Activated T-cell treated with anti-CD3 and anti-CD28 coated beads, Interleukin-2, amount 50 U/mL, for 48 hours (primary cell): ENCODE results near the gene MT1H.
A peak's percentile ranks its signal among the peaks of the same experiment; 100 is the strongest.
"Not testable (repeated sequence)": the region's sequence is repeated elsewhere in the genome, so short reads cannot be mapped to it uniquely, and the experiment has no call there.

Experiments
- DNase-seq, 2 experiments: peaks; one replicate each; pipeline ENCODE4 v3.0.0-alpha.2; 2020

The MT1H gene

DNA sequence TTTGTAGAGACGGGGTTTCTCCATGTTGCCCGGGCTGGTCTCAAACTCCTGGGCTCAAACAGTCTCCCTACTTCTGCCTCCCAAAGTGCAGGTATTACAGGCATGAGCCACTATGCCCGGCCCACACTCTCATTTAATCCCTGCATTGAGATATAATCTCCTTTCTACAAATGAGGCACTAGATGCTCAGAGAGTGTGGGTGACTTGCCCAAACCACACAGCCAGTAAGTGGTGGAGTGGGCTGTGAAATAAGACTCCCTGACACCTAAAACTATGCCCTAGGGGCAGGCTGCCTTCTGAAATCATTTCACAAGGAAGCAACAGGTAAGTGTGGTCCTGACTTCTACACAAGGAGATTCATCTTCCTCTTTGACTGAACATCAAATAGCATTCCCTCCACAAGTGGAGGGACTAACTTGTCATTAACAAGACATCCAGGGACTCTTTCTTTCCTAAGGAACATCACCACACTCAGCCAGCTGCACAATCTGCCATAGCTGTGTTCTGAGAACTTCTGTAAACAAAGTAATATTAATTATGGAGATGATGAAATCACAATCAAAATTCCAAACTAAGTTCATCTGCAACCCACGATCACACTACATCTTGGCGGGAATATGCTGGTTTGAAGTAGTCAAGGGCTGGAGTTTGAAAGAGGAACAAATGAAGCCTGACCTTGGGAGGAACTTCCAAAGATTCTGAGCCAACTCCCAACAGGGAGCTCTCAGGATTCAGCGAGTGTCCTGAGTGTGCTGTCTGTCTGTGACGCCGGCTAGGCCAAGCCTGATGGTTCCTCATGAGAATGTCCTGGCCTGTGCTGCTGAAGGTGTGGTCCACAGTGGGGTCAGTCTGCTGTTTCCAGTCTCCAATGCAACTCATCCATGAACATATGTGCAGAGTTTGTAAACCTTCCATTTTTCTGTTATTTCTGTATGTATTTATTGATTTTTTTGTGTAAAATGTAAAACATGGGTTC, 4.0 kb upstream of the MT1H start:
- DNase-seq, result not testable (repeated sequence)

DNA sequence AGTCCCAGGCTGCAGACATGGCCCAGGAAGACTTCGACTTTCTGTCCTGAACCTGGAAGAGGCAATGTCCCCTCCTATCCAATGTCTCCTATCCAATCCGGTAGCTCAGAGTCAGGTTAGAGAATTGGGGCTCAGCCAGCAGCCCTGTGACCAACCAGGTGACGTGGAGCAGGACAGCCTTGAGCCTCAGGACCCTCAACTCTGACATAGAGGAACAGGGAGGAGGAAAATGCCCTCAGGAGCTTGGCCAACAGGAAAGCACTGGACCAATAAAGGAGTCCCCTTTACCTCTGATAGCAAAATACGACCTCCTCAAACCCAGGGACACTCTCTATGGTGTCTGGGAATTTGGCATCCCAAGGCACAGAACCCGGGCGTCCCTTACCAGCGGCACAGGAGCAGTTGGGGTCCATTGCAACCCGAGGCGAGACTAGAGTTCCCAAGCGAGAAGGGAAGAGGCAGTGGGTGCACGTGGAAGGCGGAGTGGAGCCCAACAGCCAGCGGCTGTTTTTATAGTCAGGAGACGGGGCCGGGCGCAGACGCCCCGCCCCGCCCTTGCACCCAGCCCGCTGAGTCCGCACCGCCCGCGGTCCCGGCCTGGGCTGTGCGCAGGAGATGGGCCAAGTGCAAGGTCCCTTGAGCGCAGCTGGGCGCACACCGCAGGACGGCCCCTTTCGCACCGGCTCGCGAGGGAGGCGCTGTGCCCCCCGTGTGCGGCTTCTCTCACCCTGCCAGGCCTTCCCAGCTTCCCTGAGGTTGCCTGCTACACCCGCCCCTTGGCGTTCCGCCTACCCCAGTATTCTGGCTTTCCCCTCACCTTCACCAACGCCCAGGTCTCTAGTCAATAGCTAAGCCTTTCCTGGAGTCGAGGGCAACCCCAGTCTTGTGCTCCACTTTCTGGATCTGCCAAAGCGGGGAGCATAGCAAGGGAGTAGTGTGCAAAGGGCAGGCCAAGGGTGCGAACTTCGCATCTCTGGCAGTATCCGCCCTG, 1.7 kb upstream of the MT1H start, which contains the start of gene MT1G:
MT1G (minus strand) TSS at position 485 of the 991 bp plus-strand sequence; CDS start at position 413, 72 bp downstream.
- DNase-seq, result peak; percentile 60 to 69

DNA sequence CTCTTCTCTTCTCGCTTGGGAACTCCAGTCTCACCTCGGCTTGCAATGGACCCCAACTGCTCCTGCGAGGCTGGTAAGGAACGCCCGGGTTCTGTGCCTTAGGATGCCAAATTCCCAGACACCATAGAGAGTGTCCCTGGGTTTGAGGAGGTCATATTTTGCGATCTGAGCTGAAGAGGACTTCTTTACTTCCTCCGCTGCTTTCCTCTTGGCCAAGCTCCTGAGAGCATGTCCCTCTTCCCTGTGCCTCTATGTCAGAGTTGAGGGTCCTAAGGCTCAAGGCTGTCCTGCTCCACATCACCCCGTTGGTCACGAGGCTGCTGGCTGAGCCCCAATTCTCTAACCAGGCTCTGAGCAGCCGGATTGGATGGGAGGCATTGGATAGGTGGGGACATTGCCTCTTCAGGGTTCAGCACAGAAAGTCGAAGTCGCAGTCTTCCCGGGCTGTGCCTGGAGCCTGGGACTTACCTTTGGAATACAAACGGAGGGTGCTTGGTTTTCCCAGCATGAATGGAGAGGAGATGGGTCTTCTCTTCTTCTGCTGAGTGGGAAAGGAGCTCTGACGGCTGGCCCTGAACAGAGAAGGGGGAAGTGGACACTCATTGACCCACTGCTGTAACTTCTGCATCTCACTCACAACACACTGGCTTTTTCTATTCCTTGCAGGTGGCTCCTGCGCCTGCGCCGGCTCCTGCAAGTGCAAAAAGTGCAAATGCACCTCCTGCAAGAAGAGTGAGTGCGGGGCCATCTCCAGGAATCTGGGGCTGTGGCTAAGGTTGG, 416 bp downstream of the MT1H start:
- DNase-seq, result no peak

GRCh38 chr16:56670620-56670934, 963 bp downstream of the MT1H start:
- DNase-seq, result no peak

DNA sequence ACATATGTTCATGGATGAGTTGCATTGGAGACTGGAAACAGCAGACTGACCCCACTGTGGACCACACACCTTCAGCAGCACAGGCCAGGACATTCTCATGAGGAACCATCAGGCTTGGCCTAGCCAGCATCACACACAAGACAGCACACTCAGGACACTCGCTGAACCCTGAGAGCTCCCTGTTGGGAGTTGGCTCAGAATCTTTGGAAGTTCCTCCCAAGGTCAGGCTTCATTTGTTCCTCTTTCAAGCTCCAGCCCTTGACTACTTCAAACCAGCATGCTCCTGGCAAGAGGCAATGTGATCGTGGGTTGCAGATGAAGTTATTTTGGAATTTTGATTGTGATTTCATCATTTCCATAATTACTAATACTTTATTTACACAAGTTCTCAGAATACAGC, 2.1 kb downstream of the MT1H start:
- not testable (repeated sequence) for DNase-seq

DNA sequence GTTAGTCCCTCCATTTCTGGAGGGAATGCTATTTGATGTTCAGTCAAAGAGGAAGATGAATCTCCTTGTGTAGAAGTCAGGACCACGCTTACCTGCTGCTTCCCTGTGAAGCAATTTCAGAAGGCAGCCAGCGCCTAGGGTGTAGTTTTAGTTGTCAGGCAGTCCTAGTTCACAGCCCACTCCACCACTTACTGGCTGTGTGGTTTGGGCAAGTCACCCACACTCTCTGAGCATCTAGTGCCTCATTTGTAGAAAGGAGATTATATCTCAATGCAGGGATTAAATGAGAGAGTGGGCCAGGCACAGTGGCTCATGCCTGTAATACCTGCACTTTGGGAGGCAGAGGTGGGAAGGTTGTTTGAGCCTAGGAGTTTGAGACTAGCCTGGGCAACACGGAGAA, 2.6 kb downstream of the MT1H start:
- DNase-seq, result not testable (repeated sequence)

DNA sequence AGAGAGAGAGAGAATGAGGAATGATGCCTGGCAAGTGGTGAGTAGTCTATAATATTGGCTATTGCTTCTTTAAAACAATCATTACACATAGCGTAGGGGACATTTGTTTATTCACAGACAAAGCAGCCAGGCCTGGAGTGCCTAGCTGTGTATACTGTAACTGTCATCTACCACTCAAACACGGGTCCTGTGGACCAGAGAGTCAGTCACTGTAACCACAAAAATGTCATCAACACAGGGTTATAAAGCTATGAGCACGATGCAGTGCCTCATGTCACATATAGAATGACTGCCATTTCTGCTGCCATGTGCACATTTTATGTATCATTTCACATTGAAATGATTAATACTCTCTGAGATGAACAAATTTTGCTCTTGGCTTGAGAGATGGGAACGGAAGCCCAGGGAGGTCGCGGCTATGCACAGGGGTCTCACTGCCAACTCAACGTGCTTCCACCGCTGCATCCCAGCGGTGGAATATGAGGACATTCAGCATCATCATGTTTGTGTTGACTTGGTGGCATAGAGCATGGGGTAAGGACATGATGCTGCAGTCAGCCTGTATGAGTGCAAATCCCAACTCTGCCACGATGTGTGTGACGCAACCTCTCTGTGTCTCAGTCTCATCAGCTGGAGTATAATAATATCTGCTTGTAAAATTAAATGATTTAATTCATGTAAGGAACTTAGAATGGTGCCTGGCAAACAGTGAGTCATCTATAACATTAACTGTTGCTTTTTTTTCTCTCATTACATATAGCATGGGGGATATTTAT, 3.3 kb downstream of the MT1H start:
- DNase-seq, result no peak

DNA sequence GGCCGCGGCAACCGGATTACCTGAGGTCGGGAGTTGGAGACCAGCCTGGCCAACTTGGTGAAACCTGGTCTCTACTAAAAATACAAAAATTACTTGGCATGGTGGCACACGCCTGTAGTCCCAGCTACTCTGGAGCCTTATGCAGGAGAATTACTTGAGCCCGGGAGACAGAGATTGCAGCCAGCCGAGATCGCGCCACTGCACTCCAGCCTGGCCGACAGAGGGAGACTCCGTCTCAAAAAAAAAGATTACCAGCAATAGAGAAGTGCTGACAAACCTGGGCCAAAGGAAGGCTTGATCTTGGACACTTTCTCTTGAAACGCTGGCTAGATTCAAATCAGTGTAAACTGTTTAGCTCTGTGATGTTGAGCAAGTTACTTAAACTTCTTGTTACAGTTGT, 4.3 kb downstream of the MT1H start:
- DNase-seq, result peak in 1 of 2 experiments; percentile 44

- not testable (repeated sequence) for DNase-seq
These were observed 5.0 kb downstream of the MT1H start for GRCh38 chr16:56674570-56674969.

- DNase-seq, result peak; percentile 65 to 75
These were observed 6.1 kb downstream of the MT1H start for GRCh38 chr16:56675685-56676210.

- no peak for DNase-seq
These were observed 7.9 kb downstream of the MT1H start for GRCh38 chr16:56677474-56677873.

DNA sequence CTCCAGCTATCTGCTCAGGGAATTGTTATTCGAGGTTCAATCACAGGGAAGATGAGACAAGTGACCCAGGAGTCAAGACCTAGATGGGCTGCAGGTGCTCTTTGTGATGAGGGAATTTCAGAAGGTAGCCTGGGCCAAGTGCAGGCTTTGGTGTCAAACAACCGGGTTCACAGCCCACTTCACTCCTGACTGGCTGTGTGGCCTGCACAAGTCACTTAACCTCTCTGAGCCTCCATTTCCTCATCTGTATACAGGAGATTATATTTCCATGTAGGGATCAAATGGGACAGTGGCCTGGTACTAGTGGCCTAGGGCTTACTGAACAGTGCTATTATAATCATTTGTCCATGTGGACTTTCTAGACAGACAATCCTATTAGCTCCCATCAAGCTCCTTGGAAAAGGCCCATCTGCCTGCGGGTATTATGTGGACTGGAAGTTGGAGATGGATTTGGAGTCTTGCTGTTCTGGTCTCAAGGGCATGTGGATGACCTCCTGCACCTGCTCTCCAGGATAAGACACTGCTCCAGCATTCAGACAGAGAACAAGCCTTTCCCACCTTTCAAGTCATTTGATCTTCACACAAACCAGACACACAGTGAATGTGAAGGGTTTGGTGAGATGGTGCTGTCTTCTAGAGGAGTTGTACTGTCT, 9.6 kb downstream of the MT1H start:
- no peak for DNase-seq

DNA sequence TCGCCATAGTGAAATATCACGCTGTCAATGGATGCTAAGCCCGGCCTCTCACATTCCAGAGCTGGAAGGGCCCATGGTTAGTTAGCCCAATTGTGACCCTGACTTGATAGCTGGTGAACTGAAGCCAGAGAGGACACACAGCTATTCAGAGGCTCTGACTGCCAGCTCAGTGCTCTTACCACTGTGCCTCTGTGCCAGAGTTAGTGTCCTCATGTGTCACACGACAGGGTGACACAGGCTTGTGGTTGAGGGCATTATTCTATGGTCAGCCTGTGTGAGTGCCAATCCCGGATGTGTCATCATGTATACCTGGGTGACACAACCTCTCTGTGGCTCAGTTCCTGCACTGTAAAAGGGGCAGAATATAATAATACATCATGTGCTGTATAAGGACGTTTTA, 10.2 kb downstream of the MT1H start:
- peak in 1 of 2 experiments; percentile 49 for DNase-seq

DNA sequence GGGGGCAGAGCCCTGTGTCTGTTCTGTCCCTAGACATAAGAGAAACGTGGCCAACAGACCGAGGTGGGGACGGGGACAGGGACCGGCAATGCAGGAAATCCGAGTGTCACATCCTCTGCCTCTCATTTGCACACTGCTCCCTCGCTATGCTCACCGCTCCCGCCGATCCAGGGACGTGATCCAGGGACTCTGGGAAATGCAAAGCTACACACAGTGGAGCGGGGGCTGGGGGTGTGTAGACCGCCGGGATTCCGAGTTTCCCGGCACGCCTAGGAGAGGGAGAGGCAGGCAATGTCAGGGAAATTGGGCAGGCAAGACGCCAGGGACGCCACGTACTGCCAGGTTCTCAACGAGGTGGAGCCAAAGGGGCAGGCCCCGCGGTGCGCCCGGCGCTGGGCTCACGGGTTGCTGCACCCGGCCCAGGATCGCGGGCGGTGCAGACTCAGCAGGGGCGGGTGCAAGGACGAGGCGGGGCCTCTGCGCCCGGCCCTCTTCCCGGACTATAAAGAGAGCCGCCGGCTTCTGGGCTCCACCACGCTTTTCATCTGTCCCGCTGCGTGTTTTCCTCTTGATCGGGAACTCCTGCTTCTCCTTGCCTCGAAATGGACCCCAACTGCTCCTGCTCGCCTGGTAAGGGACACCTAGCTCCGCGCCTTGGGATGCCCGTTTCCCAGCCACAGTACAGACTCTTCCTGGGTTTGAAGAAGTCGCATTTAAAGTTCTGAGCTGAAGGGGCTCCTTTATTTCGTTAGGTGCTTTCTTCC, 12.5 kb downstream of the MT1H start, which contains the start of gene MT1X:
MT1X (plus strand) TSS at position 532 of the 764 bp plus-strand sequence; CDS start at position 603, 71 bp downstream.
- DNase-seq, result peak; percentile 93 to 95

GRCh38 chr16:56682703-56683397, 13.2 kb downstream of the MT1H start:
- no peak for DNase-seq

- DNase-seq, result no peak
These were observed 14.0 kb downstream of the MT1H start for GRCh38 chr16:56683424-56684172.

DNA sequence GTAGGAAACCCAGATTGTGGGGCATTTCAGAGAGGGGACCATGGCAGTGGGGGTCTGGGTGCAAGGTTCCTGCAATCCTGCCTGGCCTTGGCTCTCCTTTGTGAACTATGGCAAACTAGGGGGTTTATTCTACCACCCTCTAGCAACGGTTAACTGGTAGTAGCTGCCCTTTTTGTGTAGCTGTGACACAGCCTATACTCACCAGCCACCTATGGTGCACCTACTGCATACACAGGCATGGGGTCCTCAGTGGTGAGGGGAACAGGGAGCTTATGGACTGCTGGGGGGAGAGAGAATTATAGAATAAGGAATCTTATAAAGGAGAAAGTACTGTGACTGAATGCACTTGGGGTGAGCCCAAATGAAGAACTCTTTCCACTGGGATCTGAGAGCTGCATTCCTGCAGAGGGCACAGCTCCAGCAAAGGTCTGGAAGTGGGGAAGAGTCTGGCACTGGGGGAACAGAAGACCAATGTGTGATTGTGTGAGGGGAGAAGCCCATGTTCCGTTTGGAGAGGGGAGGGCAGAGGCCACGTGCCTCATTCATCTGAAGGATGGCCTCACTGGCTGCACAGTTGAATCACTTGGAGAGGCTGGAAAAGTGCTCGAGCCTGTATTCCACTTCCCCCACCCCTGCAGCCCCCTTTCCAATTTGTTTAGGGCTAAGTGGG, 14.8 kb downstream of the MT1H start:
- no peak for DNase-seq
